SU-DHL-6 (cell line): ENCODE measurements around the gene TRIM39.
A peak's percentile ranks its signal among the peaks of the same experiment; 100 is the strongest.

Source experiments
- H2AFZ ChIP-seq: fragments of 200-600 bp; sonication (generic); 2 replicates; pipeline ENCODE4 v1.6.1; 2014; ENCODE audit warnings: low read depth, mild to moderate bottlenecking, moderate library complexity, mixed read lengths, antibody characterized with exemption, low read length; ENCODE audit not compliant: severe bottlenecking
- H3F3A ChIP-seq: fragments of 200-600 bp; shearing (Covaris generic); 2 replicates; pipeline ENCODE4 v1.6.0; 2016; ENCODE audit warnings: antibody characterized with exemption, mild to moderate bottlenecking; ENCODE audit not compliant: insufficient read depth
- H3K27ac ChIP-seq: fragments of 200-600 bp; sonication (generic); 2 replicates; pipeline ENCODE4 v1.5.1; 2016; ENCODE audit warnings: low read depth, mild to moderate bottlenecking, low read length, moderate library complexity, mixed read lengths
- H3K27me3 ChIP-seq: fragments of 200-600 bp; sonication (generic), shearing (Covaris generic); 2 replicates; pipeline ENCODE4 v1.6.0; 2014; ENCODE audit warnings: mild to moderate bottlenecking, low read length
- H3K36me3 ChIP-seq: fragments of 200-600 bp; sonication (generic); 2 replicates; pipeline ENCODE4 v1.6.1; 2014; ENCODE audit warnings: mild to moderate bottlenecking, low read length, mixed read lengths
- H3K4me2 ChIP-seq: fragments of 300-600, 200-600 bp; shearing (Covaris generic), sonication (generic); 2 replicates; pipeline ENCODE4 v1.6.0; 2014; ENCODE audit warnings: low read length, low read depth, mild to moderate bottlenecking; ENCODE audit not compliant: poor library complexity, severe bottlenecking
- H3K4me3 ChIP-seq: fragments of 200-600 bp; sonication (generic); 2 replicates; pipeline ENCODE4 v1.5.1; 2014; ENCODE audit warnings: antibody characterized with exemption, low read length, mild to moderate bottlenecking, mixed read lengths; ENCODE audit not compliant: insufficient read depth, poor library complexity, severe bottlenecking
- H3K79me2 ChIP-seq: fragments of 200-600 bp; sonication (generic); 2 replicates; pipeline ENCODE4 v1.6.1; 2014; ENCODE audit warnings: mild to moderate bottlenecking, low read length, moderate library complexity; ENCODE audit not compliant: insufficient read depth
- H3K9ac ChIP-seq: fragments of 200-600 bp; sonication (generic); 2 replicates; pipeline ENCODE4 v1.7.0; 2014; ENCODE audit warnings: mild to moderate bottlenecking, low read length
- H3K9me2 ChIP-seq: fragments of 200-600 bp; sonication (generic); replicated peaks from 2 replicates; pipeline ENCODE4 v1.6.1; 2014; ENCODE audit warnings: low read length; ENCODE audit not compliant: insufficient read depth
- H3K9me3 ChIP-seq: fragments of 200-600 bp; sonication (generic); 2 replicates; pipeline ENCODE4 v1.6.1; 2014; ENCODE audit warnings: low read length, mixed read lengths; ENCODE audit not compliant: insufficient read depth
- H4K20me1 ChIP-seq: fragments of 200-600 bp; sonication (generic); 2 replicates; pipeline ENCODE4 v1.6.1; 2014; ENCODE audit warnings: low read depth, mild to moderate bottlenecking, antibody characterized with exemption, low read length, moderate library complexity, mixed read lengths
- EZH2phosphoT487 ChIP-seq: fragments of 200-600 bp; sonication (generic), shearing (Covaris generic); conservative IDR thresholded peaks from 2 replicates; pipeline ENCODE4 v1.6.1; 2018; ENCODE audit warnings: mild to moderate bottlenecking, antibody characterized with exemption, low read length, moderate library complexity, mixed read lengths
- TF ChIP-seq, protein P1 (sequence below): fragments of 200-600 bp; sonication (generic); IDR thresholded peaks from one replicate; pipeline ENCODE4 v1.5.1; 2017; ENCODE audit warnings: antibody characterized with exemption, mild to moderate bottlenecking, low read length, moderate library complexity; ENCODE audit not compliant: insufficient read depth, poor library complexity, severe bottlenecking

The TRIM39 gene

DNA sequence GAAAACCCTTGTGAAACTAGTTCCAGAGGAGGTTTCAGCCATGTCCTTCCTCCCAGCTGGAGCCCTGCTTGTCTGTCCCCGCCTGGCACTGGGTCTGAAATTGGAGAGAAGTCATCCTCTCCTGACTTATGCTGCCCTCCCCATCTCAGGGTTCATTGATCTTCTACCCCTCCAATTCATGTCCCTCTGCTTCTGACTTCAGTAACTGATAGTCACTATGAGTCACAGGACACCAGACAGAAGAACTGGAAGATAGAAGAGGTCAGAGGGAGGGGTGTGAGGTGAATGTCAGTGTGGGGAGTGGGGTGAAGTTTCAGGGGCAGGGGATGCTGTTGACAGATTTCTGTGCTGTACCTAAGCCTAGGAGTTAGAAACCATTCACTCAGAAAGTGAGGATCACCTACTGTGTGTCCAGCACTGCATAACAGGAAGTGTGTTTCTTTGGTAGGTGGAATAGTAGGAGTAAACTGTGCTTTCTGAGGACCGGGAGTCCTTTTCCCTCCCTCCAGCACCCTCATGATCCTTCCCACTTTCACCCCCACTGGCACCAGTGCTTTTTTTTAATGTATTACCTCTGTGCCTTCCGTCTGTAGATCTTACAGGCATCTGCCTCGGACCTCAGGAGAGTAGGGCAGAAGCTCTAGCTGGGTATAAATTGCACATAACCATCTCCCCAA is 17.6 kb downstream of the TRIM39 start:
- TF ChIP-seq EZH2phosphoT487 = no peak
- TF ChIP-seq, protein P1, sequence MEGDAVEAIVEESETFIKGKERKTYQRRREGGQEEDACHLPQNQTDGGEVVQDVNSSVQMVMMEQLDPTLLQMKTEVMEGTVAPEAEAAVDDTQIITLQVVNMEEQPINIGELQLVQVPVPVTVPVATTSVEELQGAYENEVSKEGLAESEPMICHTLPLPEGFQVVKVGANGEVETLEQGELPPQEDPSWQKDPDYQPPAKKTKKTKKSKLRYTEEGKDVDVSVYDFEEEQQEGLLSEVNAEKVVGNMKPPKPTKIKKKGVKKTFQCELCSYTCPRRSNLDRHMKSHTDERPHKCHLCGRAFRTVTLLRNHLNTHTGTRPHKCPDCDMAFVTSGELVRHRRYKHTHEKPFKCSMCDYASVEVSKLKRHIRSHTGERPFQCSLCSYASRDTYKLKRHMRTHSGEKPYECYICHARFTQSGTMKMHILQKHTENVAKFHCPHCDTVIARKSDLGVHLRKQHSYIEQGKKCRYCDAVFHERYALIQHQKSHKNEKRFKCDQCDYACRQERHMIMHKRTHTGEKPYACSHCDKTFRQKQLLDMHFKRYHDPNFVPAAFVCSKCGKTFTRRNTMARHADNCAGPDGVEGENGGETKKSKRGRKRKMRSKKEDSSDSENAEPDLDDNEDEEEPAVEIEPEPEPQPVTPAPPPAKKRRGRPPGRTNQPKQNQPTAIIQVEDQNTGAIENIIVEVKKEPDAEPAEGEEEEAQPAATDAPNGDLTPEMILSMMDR = no peak
- Histone ChIP-seq H3K27me3 (no peaks in the 10 kb centered on the region), H4K20me1 (no peaks in the 10 kb centered on the region), H3K9ac (peak overlapping the region; percentile 74), H3K27ac (no peak overlapping the region), H3K9me3 (no peaks in the 10 kb centered on the region), H3K4me2 (peak overlapping the region; percentile 89), H2AFZ (peak overlapping the region; percentile 77), H3K36me3 (no peaks in the 10 kb centered on the region), H3F3A (peaks cover 8% of the 10 kb centered on the region; the same call in 1 of the 2 replicates), H3K9me2 (no peaks in the 10 kb centered on the region), H3K4me3 (peak overlapping the region; percentile 70), H3K79me2 (peaks cover 7% of the 10 kb centered on the region; the same call in 1 of the 2 replicates)

DNA sequence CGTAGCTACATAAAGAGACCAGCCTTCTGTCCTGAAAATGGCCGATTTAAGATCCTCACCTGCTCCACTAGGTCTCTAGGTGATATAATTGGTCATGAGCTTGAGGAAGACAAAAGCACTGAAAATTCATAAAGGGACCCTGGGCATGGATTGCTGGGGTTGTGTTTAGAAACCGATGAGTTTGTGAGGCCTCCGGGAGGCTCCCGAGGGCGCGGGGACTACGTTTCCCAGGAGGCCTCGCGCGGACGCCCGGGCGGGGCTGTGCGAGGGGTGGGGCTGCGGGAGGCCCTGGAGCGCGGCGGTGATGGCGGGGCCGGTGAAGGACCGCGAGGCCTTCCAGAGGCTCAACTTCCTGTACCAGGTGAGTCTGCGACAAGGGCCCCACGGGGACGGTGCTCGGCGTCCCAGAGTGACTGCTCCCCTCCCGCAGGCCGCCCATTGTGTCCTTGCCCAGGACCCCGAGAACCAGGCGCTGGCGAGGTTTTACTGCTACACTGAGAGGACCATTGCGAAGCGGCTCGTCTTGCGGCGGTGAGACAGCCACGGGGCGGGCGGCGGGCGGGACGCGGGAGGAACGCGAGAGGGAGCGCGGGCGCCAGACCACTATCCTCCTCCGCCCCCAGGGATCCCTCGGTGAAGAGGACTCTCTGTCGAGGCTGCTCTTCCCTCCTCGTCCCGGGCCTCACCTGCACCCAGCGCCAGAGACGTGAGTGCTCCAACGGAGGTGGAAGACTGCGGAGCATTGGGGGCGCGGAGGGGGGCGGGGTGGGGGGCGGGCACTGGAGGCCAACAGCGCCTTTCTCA is 18.3 kb downstream of the TRIM39 start, which contains the start of gene RPP21:
TSS of gene RPP21 (plus strand) at position 289 of the 804 bp plus-strand sequence. CDS start at position 305, 16 bp downstream.
- H3K27ac ChIP-seq = peak within 1 kb of the TSS; percentile 41
- peak within 1 kb of the TSS; percentile 89 for H3K4me2 ChIP-seq

DNA sequence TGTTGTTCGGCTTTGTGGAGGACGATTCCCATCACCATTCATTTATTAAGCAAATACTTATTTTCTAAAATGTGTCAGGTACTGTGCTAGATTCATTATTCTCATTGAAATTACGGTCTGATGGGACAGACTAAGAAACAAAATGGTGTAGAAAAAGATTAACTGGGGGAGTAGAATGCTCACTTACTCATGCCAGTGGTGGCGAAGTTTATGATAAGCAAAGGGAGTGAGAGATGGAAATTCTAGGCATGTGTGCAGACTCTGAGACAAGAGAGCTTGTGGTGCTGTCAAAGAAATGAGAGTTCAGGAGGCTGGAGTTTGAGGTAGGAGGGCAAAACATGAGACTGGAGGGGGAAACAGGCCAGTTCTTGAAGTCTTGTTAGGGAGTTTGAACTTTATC is 19.1 kb downstream of the TRIM39 start:
- Histone ChIP-seq H3K79me2 (peaks cover 7% of the 10 kb centered on the region; the same call in 1 of the 2 replicates), H3K9ac (peak overlapping the region; percentile 74)

More for the DNA sequence above, 18.3 kb downstream of the TRIM39 start, which contains the start of gene RPP21:
- Histone ChIP-seq H3K9me3 (no peaks in the 10 kb centered on the region), H2AFZ (peak within 1 kb of the TSS; percentile 77), H3K9me2 (no peaks in the 10 kb centered on the region), H3K79me2 (peaks cover 7% of the 10 kb centered on the region; the same call in 1 of the 2 replicates), H4K20me1 (no peaks in the 10 kb centered on the region), H3K36me3 (no peaks in the 10 kb centered on the region), H3K27me3 (no peaks in the 10 kb centered on the region), H3K9ac (peak within 1 kb of the TSS; percentile 74), H3K4me3 (peak within 1 kb of the TSS; percentile 70), H3F3A (peaks cover 11% of the 10 kb centered on the region)
- no peak for TF ChIP-seq EZH2phosphoT487
- TF ChIP-seq, protein P1 = no peak

More for the DNA sequence above, 19.1 kb downstream of the TRIM39 start:
- peaks cover 11% of the 10 kb centered on the region for H3F3A ChIP-seq
- peak overlapping the region; percentile 25 for H2AFZ ChIP-seq
- H3K27ac ChIP-seq = no peak overlapping the region
- peak overlapping the region; percentile 70 for H3K4me3 ChIP-seq
- no peaks in the 10 kb centered on the region for H3K36me3 ChIP-seq
- no peak for TF ChIP-seq EZH2phosphoT487
- TF ChIP-seq, protein P1 = no peak
- H3K9me3 ChIP-seq = no peaks in the 10 kb centered on the region
- H3K27me3 ChIP-seq = no peaks in the 10 kb centered on the region
- no peaks in the 10 kb centered on the region for H4K20me1 ChIP-seq
- no peaks in the 10 kb centered on the region for H3K9me2 ChIP-seq
- H3K4me2 ChIP-seq = peak overlapping the region; percentile 89
